NCI-H2227 (cell line): Measurements from ENCODE around the gene MARK2.

Experiments used
- DNase-seq: peaks from one replicate; lab custom pipeline; 2025; ENCODE audit not compliant: unreplicated experiment; lab: John Stamatoyannopoulos, UW

The MARK2 gene

GRCh38 chr11:63920126-63920938 lies 81.4 kb downstream of the MARK2 start:
- no peak for DNase-seq

GRCh38 chr11:63920939-63921417 lies 82.1 kb downstream of the MARK2 start:
- DNase-seq, result no peak

- DNase-seq, result no peak
Measured at GRCh38 chr11:63922673-63923192, 83.8 kb downstream of the MARK2 start.

GRCh38 chr11:63923319-63923718 lies 84.4 kb downstream of the MARK2 start:
- DNase-seq, result no peak

- no peak for DNase-seq
Measured at GRCh38 chr11:63929616-63930015, 90.7 kb downstream of the MARK2 start.

GRCh38 chr11:63931045-63931444 lies 92.1 kb downstream of the MARK2 start:
- no peak for DNase-seq

GRCh38 chr11:63931876-63932275 lies 93.0 kb downstream of the MARK2 start:
- no peak for DNase-seq

GRCh38 chr11:63933459-63933858 lies 94.5 kb downstream of the MARK2 start:
- no peak for DNase-seq

GRCh38 chr11:63937713-63938478 lies 99.0 kb downstream of the MARK2 start:
- peak; percentile 67 for DNase-seq

- DNase-seq, result peak; percentile 98
Measured at GRCh38 chr11:63938479-63939396, 99.8 kb downstream of the MARK2 start, which contains the start of gene NAA40. NAA40 (plus strand) TSS chr11:63939002; CDS start chr11:63939097, 95 bp downstream.

- peak; percentile 54 for DNase-seq
Measured at GRCh38 chr11:63939397-63939891, 100.5 kb downstream of the MARK2 start.

GRCh38 chr11:63940786-63941185 lies 101.9 kb downstream of the MARK2 start:
- DNase-seq, result no peak

GRCh38 chr11:63941901-63942300 lies 103.0 kb downstream of the MARK2 start:
- no peak for DNase-seq

- DNase-seq, result no peak
Measured at GRCh38 chr11:63942803-63943202, 103.9 kb downstream of the MARK2 start.

GRCh38 chr11:63944987-63945386 lies 106.1 kb downstream of the MARK2 start:
- DNase-seq, result no peak

- peak; percentile 80 for DNase-seq
Measured at GRCh38 chr11:63945477-63946163, 106.7 kb downstream of the MARK2 start.

- DNase-seq, result no peak
Measured at GRCh38 chr11:63951779-63952536, 113.0 kb downstream of the MARK2 start.

- DNase-seq, result no peak
Measured at GRCh38 chr11:63952570-63952969, 113.7 kb downstream of the MARK2 start.

- DNase-seq, result no peak
Measured at GRCh38 chr11:63958008-63958407, 119.1 kb downstream of the MARK2 start.
